Hepatocyte (in vitro differentiated cells): ENCODE results near the gene HES3.

Experiments
- CTCF ChIP-seq: fragments of 200-600 bp; sonication (generic); IDR thresholded peaks from 2 replicates; pipeline ENCODE4 v1.5.1; 2016; ENCODE audit warnings: antibody characterized with exemption, mild to moderate bottlenecking; ENCODE audit not compliant: poor library complexity
- EZH2 ChIP-seq: fragments of 200-600 bp; sonication (generic); IDR thresholded peaks from 2 replicates; pipeline ENCODE4 v1.6.1; 2016; ENCODE audit warnings: antibody characterized with exemption, mild to moderate bottlenecking, borderline replicate concordance

- TF ChIP-seq CTCF (no peak), EZH2 (no peak)
Observed at GRCh38 chr1:6267686-6268322, 23.8 kb downstream of the HES3 start.
